Activated CD4-positive, alpha-beta T cell treated with anti-CD3 and anti-CD28 coated beads for 4 hours (primary cell): ENCODE results near the gene ERV3-1.
"Not testable (repeated sequence)": the region's sequence is repeated elsewhere in the genome, so short reads cannot be mapped to it uniquely, and the experiment has no call there.

Experiments
- DNase-seq, 2 donors: peaks; one replicate each; pipeline ENCODE4 v3.0.0-alpha.2; 2020

Gene ERV3-1

GRCh38 chr7:64999165-65000004 is 7.1 kb downstream of the ERV3-1 start:
- no peak for DNase-seq

GRCh38 chr7:64998865-64999164 is 7.7 kb downstream of the ERV3-1 start:
- no peak for DNase-seq

GRCh38 chr7:64997927-64998391 is 8.5 kb downstream of the ERV3-1 start:
- DNase-seq = no peak

GRCh38 chr7:64997164-64997908 is 9.2 kb downstream of the ERV3-1 start:
- no peak for DNase-seq

GRCh38 chr7:64996305-64996704 is 10.2 kb downstream of the ERV3-1 start:
- DNase-seq = no peak

- DNase-seq = no peak
Measured at GRCh38 chr7:64993901-64994300, 12.6 kb downstream of the ERV3-1 start.

GRCh38 chr7:64992971-64993370 is 13.5 kb downstream of the ERV3-1 start:
- no peak for DNase-seq

GRCh38 chr7:64990936-64991335 is 15.6 kb downstream of the ERV3-1 start, which contains the start of gene ZNF117:
Gene ZNF117, minus strand, starts transcription at chr7:64991036.
- no peak for DNase-seq

GRCh38 chr7:64990216-64990615 is 16.3 kb downstream of the ERV3-1 start:
- no peak for DNase-seq

- no peak for DNase-seq
Measured at GRCh38 chr7:64978497-64979203, 27.8 kb downstream of the ERV3-1 start.

GRCh38 chr7:64965594-64965993 is 40.9 kb downstream of the ERV3-1 start:
- no peak for DNase-seq

- no peak for DNase-seq
Measured at GRCh38 chr7:64959072-64959747, 47.3 kb downstream of the ERV3-1 start.

- peak in 1 of 2 donors; percentile 7 for DNase-seq
Measured at GRCh38 chr7:64951250-64951848, 55.1 kb downstream of the ERV3-1 start.

- DNase-seq = not testable (repeated sequence)
Measured at GRCh38 chr7:64950673-64951072, 55.8 kb downstream of the ERV3-1 start.

GRCh38 chr7:64948774-64949173 is 57.7 kb downstream of the ERV3-1 start:
- not testable (repeated sequence) for DNase-seq

GRCh38 chr7:64947252-64948000 is 59.1 kb downstream of the ERV3-1 start:
- DNase-seq = no peak

- DNase-seq = no peak
Measured at GRCh38 chr7:64946772-64947171, 59.7 kb downstream of the ERV3-1 start.

GRCh38 chr7:64945503-64946175 is 60.8 kb downstream of the ERV3-1 start:
- DNase-seq = no peak

GRCh38 chr7:64944667-64945502 is 61.6 kb downstream of the ERV3-1 start:
- DNase-seq = not testable (repeated sequence)
